ENCODE data around the gene GRK1. TPM values are rescaled to one million over a fixed set of nuclear protein-coding genes. Genes with fewer than 3 reads are reported as not detected.

The GRK1 gene
- total and polyA plus RNA-seq, 2 of the 8 experiments (the other 6 are each of a cell fraction or from before 2014, with no cell fraction given) = 0.12 TPM; not detected in 1

GRCh38 chr13:113724780-113725315 lies 57.8 kb downstream of the GRK1 start (continued):
- TF ChIP-seq MAFK (IDR thresholded peaks at IDR 0.05; ENCODE audit: low read depth, low read length) = no peak
- TF ChIP-seq KDM1A (IDR thresholded peaks at IDR 0.05; ENCODE audit: borderline replicate concordance, low read length) = no peak
- TF ChIP-seq KDM4A (IDR thresholded peaks at IDR 0.05; ENCODE audit: low read depth, low read length, severe bottlenecking) = peak; percentile 90
- TF ChIP-seq, protein P1, sequence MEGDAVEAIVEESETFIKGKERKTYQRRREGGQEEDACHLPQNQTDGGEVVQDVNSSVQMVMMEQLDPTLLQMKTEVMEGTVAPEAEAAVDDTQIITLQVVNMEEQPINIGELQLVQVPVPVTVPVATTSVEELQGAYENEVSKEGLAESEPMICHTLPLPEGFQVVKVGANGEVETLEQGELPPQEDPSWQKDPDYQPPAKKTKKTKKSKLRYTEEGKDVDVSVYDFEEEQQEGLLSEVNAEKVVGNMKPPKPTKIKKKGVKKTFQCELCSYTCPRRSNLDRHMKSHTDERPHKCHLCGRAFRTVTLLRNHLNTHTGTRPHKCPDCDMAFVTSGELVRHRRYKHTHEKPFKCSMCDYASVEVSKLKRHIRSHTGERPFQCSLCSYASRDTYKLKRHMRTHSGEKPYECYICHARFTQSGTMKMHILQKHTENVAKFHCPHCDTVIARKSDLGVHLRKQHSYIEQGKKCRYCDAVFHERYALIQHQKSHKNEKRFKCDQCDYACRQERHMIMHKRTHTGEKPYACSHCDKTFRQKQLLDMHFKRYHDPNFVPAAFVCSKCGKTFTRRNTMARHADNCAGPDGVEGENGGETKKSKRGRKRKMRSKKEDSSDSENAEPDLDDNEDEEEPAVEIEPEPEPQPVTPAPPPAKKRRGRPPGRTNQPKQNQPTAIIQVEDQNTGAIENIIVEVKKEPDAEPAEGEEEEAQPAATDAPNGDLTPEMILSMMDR (IDR thresholded peaks at IDR 0.05; ENCODE audit: control extremely low read depth in 1 of 3, insufficient read depth in 1 of 3, low read depth in 1 of 3, low read length in 3 of 3) = peak in 2 of 3 experiments; percentile 81 to 86; a peak in 3 of 4 replicates
- TF ChIP-seq GABPA (IDR thresholded peaks at IDR 0.05; ENCODE audit: borderline replicate concordance, insufficient read depth, low read length) = peak; percentile 58; the same call in 1 of the 2 replicates
- TF ChIP-seq ASH2L (IDR thresholded peaks at IDR 0.05; ENCODE audit: low read length) = no peak
- no peak for TF ChIP-seq EP300 (IDR thresholded peaks at IDR 0.05; ENCODE audit: borderline replicate concordance in 1 of 2, low read depth in 2 of 2, low read length in 2 of 2)
- no peak for TF ChIP-seq SIN3A (conservative IDR thresholded peaks at IDR 0.05 in 1 of 2, IDR thresholded peaks at IDR 0.05 in 1 of 2; ENCODE audit: low read depth in 1 of 2, low read length in 2 of 2)
- peak; percentile 68; the same call in 1 of the 2 replicates for TF ChIP-seq TCF12 (IDR thresholded peaks at IDR 0.05; ENCODE audit: low read depth, low read length)
- TF ChIP-seq RAD21 (IDR thresholded peaks at IDR 0.05 in 1 of 2, conservative IDR thresholded peaks at IDR 0.05 in 1 of 2; ENCODE audit: low read depth in 2 of 2, low read length in 2 of 2) = peak; percentile 58 to 77
- TF ChIP-seq POLR2A (IDR thresholded peaks at IDR 0.05; ENCODE audit: control extremely low read depth in 1 of 2, low read depth in 2 of 2, low read length in 2 of 2) = no peak
- no peak for TF ChIP-seq TEAD4 (IDR thresholded peaks at IDR 0.05; ENCODE audit: low read depth, low read length)
- no peak for TF ChIP-seq CHD1 (IDR thresholded peaks at IDR 0.05; ENCODE audit: low read depth, low read length)
- peak; percentile 93 for TF ChIP-seq SP1 (IDR thresholded peaks at IDR 0.05; ENCODE audit: low read depth, low read length)
- TF ChIP-seq PHF8 (conservative IDR thresholded peaks at IDR 0.05; ENCODE audit: low read depth, low read length) = peak; percentile 40; the same call in 1 of the 2 replicates
- TF ChIP-seq CHD2 (IDR thresholded peaks at IDR 0.05; ENCODE audit: low read length) = 0 out of 2 replicates have a peak, but pooled peaks have one; percentile 33
- peak; percentile 49 for TF ChIP-seq CTBP2 (IDR thresholded peaks at IDR 0.05; ENCODE audit: borderline replicate concordance, insufficient read depth, insufficient read length, low read length)
- TF ChIP-seq HDAC2 (IDR thresholded peaks at IDR 0.05; ENCODE audit: borderline replicate concordance in 1 of 2, low read depth in 2 of 2, low read length in 2 of 2) = peak; percentile 92 to 93; a peak in 3 of 4 replicates
- no peak for TF ChIP-seq NRF1 (IDR thresholded peaks at IDR 0.05; ENCODE audit: low read depth, low read length)
- no peak for TF ChIP-seq KDM5A (IDR thresholded peaks at IDR 0.05; ENCODE audit: low read length)
